CD4-positive, alpha-beta T cell treated with Interleukin-21 for 1 hour (primary cell): Measurements from ENCODE around the gene NR2F6.
A peak's percentile ranks its signal among the peaks of the same experiment; 100 is the strongest.

ENCODE experiments used
- DNase-seq: peaks from one replicate; pipeline ENCODE4 v3.0.0-alpha.2; 2020

NR2F6 gene

GRCh38 chr19:17237747-17238706 lies 7.7 kb downstream of the NR2F6 start:
- no peak for DNase-seq

DNA sequence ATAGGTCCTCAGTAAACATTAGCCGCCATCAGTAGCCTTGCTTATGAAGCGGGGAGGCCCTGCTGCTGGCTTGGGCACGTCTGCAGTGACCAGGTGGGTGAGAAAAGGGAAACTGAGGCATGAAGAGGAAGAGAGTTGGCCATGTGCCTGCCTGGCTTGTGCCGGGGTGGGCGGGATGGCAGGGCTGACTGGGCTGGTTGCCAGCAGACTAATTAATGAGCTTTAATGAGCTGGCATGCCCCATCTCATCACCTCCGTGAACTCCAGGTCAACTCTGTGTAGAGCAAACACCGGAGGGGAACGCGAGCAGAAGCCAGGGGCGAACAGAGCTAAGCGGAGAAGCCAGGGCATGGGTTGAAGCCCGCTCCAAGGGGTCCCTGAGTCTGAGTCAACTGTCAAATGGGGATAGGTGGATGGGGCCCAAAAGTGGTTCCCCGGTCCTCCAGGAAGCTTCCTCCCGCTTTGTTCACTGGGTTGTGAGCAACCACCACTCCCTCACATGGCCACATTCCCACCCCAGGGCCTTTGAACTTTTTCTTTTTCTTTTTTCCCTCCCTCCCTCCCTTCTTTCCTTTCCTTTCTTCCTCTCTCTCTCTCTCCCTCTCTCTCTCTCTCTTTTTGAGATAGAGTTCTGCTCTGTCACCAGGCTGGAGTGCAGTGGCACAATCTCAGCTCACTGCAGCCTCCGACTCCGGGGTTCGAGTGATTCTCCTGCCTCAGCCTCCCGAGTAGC lies 8.7 kb downstream of the NR2F6 start:
- DNase-seq, result no peak

GRCh38 chr19:17235971-17236777 lies 9.5 kb downstream of the NR2F6 start:
- DNase-seq, result no peak

DNA sequence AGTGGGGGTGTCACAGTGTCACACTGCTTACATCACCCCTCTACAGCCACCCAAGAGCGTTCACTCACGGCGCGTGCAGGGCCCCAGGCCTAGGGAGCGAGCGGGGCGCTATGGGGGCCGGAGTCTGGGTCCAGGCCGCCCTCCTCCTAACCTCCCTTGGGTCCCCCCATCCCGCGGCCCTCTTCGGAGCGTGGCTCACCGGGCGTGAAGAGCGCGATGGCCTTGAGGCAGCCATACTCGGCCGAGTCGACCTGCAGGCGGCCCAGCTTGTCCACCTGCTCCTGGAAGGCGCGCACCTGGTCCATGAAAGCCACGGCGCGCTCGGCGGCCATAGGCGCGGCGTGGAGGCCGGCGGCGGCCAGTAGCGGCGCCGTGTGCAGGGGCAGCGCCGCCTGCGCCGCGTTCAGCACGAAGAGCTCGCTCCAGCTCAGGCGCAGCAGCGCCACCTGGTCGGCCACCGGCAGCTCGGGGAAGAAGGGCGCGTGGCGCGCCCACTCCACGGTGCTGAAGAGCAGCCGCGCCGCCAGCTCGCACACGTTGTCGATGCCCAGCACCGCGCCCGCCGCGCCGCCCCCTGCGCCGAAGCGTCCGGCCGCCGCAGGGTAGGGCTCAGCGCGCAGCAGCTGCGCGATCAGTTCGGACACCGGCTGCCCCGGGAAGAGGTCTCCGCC lies 10.3 kb downstream of the NR2F6 start:
- DNase-seq, result peak; percentile 78

GRCh38 chr19:17234911-17235299 lies 10.8 kb downstream of the NR2F6 start:
- DNase-seq, result peak; percentile 66

DNA sequence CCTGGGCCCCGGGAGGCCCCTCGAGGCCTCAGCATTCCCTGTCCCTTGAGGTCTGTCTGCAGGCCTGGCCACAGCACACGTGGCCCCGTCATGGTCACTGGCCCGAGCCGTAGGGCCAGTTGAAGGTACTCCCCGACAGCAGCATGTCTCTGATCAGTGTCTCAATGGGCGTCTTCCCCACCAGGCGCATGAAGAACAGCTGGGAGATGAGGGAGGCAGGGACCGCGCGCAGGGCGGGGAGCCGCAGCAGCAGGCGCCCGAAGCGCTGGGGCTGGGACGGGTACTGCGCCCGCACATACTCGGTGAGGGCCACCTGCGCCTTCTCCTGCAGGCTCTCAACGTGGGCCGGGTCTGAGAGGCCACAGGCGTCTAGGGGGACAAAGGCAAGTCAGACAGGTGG lies 13.5 kb downstream of the NR2F6 start:
- DNase-seq, result no peak

GRCh38 chr19:17229890-17230289 lies 15.8 kb downstream of the NR2F6 start:
- DNase-seq, result no peak

GRCh38 chr19:17227798-17228367 lies 17.8 kb downstream of the NR2F6 start:
- no peak for DNase-seq

DNA sequence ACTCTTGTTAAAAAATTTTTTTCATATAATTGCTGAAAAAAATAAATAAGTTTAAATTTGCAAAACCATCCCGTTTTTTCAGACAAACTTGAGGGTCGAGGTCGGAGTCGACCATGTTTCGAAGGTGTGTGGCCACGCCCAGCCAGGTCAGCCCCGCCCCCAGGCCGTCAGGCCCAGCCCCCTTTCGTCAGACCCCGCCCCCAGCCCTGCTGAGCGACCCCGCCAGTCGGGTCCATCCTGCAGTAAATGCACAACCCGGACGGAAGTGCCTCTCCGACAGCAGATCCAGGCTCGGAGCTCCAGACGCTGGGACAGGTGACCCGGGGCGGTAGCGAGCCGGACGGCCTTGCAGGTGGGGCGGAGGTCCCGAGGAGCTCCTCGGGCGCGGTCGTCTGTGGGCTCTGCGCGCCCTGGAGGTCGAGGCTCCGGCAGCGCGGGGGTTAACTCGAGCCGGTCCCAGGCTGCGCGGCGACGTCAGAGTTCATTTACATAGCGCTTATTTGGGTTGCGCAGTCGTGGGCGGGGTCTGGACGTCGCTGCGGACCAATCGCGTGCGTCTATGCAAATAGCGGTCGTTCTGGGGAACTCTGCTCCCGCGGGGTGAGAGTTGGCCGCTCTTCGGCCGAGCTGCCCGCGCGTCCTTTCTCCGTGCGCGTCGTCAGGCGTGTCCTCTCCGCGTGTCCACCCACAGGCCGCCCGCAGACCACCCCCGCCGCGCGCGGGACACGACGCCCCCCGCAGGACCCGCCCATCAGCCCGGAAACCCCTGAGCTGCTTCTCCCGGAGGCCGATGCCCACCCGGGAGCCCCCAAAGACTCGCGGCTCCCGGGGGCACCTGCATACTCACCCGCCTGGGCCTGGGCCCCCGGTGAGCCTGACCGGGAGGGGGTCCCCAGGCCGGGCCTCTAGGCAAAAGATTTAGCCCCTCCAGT lies 19.5 kb downstream of the NR2F6 start, which contains the start of gene OCEL1:
Gene OCEL1 (plus strand): TSS at position 225 of the 932 bp plus-strand sequence. CDS start 22 bp downstream, at position 247.
- peak; percentile 97 for DNase-seq

DNA sequence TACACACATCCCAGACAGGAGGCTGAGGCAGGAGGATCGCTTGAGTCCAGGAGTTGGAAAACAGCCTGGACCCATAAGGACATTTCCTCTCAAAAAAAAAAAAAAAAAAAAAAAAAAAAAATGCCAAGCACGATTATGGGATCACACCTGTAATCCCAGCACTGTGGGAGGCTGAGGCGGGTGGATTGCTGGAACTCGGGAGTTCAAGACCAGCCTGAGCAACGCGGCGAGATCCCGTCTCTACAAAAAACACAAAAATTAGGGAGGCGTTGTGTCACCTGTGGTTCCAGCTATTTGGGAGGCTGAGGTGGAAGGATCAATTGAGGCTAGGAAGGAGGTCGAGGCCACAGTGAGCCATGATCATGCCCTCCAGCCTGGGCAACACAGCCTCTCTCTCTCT lies 20.7 kb downstream of the NR2F6 start:
- DNase-seq, result no peak

DNA sequence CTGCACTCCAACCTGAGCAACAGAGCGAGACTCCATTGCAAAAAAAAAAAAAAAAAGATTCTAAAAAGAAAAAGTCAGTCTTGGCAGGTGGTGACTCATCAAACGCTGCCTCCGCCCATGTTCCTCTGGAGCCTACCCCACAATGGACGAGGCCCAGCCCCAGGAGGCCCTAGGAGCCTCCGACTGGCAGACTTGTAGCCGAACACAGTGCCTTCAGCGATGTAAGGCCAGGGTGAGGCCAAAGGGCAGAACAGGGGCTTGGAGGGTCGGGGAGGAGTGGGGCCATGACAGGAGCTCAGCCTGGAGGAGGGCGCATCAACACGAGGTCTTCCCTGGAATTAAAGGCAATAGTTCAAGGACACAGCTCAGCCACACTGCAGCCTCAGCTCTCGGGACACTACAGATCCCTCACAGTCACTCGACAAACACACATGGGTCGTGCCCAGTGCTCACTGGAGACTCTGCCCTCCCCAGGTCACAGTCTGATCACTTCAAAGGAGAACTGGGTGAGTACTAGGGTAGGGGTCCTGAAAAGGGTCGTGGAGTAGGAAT lies 25.4 kb downstream of the NR2F6 start:
- no peak for DNase-seq

GRCh38 chr19:17219286-17219685 lies 26.4 kb downstream of the NR2F6 start:
- no peak for DNase-seq

- DNase-seq, result no peak
Measured at GRCh38 chr19:17216058-17216670, 29.6 kb downstream of the NR2F6 start.

DNA sequence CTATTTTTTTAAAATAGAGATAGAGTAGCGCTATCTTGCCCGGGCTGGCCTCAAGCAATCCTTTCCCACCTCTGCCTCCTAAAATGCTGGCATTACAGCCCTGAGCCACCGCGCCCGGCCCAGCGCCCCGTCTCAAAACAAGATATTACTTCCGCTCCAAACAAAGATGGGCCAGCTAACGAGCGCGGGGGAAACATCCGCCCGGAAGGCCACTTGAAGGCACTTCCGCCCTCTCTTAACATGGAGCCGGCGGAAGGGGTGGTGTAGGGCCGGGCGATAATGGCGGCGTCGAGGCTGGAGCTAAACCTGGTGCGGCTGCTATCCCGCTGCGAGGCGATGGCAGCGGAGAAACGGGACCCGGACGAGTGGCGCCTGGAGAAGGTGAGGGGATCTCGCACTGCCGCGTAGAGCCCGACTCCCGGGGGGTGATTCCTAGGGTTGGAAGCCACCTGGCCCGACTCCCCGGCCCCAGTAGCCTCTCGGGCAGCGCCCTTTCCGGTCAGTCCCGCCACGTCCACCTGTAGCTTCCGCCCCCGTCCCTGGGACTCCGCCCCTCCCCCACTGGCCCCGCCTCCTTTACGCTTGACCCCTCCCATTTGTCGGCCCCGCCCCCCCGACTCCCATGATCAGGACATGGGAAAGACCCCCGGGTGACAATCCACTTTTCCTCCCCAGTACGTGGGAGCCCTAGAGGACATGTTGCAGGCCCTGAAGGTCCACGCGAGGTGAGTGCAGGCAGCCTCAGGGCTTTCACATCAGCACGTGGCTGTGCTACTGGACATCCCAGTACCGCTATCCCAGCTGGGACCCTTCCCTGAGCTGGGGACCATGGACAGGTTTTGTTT lies 30.4 kb downstream of the NR2F6 start, which contains the start of gene USE1:
Gene USE1 (plus strand): TSS at position 231 of the 845 bp plus-strand sequence. CDS start 49 bp downstream, at position 280.
- peak; percentile 90 for DNase-seq

DNA sequence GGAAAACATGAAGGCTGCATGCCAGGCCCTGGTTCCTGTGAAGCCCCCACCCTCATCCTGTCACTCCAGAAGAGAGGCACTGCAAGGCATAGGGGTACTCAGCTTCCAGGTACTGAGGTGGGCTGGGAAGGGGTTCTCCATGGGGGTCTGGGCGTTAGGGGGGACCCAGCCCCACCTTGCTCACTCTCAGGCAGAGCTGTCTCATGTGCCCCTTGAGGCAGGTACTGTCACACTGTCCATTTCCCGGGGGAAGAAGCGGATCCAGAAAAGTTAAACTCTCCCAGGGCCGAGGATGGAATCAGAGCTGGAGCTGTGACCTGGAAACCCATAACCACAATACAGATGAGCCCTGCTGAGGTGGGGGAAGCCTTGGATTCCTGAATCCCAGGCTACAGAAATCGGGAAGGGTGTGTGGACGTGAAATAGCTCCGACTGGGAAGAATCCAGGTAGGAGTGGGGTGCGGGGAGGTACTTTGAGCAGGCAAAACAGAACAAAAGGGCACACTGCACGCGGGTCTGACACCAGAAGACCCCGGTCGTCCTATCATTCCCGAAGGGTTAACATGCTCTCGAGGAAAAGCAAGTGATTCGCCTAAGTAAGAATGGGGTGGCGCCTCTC lies 31.1 kb downstream of the NR2F6 start:
- DNase-seq, result no peak

GRCh38 chr19:17213334-17213733 lies 32.4 kb downstream of the NR2F6 start:
- DNase-seq, result no peak

DNA sequence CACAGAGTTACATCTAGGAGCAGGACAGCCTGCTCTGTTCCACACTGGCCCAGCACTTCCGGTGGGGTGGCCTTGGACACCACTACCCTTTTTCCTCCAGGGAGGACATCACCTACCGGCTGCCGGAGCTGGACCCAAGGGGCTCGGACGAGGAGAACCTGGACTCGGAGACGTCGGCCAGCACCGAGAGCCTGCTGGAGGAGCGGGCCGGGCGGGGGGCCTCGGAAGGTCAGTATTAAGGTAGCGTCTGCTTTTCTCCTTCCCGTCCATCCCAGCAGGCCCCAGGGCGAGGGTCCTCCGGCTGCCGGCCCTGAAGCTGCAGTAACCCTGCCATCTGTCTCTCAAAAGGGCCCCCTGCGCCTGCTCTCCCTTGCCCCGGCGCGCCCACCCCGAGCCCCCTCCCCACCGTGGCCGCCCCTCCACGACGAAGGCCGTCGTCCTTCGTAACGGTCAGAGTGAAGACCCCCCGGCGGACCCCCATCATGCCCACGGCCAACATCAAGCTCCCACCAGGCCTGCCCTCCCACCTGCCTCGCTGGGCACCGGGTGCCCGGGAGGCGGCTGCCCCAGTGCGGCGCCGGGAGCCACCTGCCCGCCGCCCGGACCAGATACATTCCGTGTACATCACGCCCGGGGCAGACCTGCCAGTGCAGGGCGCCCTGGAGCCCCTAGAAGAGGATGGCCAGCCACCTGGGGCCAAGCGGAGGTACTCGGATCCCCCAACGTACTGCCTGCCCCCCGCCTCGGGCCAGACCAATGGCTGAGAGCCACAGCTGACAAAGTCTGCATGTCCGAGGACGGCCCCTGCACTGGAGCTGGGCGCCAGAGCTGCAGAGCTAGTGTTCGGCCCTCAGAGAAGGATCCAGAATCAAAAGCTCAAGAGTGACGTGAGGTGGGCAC lies 33.9 kb downstream of the NR2F6 start:
- DNase-seq, result no peak
